Stimulated activated naive CD8-positive, alpha-beta T cell treated with anti-CD3 and anti-CD28 coated beads, Interleukin-15, Interleukin-2, amounts not matched to agents 100 U/mL and 50 U/mL, for 24 hours (primary cell): ENCODE data around the gene ANKRD11.

Source experiments
- ATAC-seq: fragments of 150-1000 bp; cut with Tn5 transposase; one replicate; pipeline ENCODE4 v1.10.0; 2021
- DNase-seq: peaks from one replicate; pipeline ENCODE4 v3.0.0; 2021

Gene ANKRD11

GRCh38 chr16:89297156-89297874 is 193.0 kb downstream of the ANKRD11 start:
- no peak for DNase-seq
- no peak for ATAC-seq

DNA sequence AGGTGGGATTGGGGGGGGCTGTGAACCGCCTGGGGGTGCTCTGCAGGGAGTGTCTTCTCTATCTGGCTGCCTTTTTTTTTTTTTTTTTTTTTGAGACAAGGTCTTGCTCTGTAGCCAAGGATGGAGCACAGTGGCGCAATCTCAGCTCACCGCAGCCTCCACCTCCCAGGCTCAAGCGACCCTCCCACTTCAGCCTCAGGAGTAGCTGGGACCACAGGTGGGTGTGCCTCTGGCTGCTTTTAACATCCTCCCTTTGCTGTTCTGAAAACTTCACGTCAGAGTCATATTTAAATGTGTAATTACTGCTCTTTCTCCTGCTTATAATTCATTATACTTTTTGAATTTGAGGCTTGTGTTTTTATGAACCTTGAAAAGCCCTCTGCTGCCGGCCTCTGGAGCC is 194.4 kb downstream of the ANKRD11 start:
- no peak for ATAC-seq
- DNase-seq = no peak

- DNase-seq (no peak), ATAC-seq (no peak)
Measured at GRCh38 chr16:89295071-89295900, 195.1 kb downstream of the ANKRD11 start.

- no peak for ATAC-seq
Measured at GRCh38 chr16:89294486-89294885, 195.9 kb downstream of the ANKRD11 start.

DNA sequence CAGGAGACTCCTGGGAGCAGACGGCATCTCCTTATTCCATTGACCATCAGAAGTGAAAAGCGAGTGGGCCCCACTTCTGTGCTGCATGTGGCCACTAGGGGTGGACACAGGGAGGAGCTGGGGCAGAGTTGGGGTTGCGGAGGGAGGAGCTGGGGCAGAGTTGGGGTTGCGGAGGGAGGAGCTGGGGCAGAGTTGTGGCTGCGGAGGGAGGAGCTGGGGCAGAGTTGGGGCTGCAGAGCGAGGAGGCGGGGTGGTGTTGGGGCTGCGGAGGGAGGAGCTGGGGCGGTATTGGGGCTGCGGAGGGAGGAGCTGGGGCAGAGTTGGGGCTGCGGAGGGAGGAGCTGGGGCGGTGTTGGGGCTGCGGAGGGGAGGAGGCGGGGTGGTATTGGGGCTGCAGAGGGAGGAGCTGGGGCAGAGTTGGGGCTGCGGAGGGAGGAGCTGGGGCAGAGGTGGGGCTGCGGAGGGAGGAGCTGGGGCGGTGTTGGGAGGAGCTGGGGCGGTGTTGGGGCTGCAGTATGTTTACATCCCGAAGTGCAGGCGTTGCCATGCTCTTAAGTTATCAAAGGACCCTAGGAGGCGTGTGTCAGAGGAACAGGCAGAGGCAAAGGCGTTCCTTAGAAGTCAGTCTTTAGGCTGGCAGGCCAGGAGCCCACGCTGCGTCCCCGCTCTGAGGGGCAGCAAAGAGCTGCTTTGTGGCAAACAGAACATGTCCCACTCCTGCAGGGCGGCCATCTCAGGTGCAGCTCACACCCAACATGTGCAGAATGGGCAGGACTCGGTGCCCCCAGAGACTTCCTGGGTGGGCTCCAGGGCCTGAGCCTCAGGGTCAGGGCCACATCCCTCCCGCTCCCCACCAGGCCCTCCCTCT is 196.9 kb downstream of the ANKRD11 start:
- ATAC-seq (no peak), DNase-seq (no peak)

More at GRCh38 chr16:89294486-89294885, 195.9 kb downstream of the ANKRD11 start:
- DNase-seq = no peak

- ATAC-seq (no peak), DNase-seq (no peak)
Measured at GRCh38 chr16:89292443-89293078, 197.8 kb downstream of the ANKRD11 start.

DNA sequence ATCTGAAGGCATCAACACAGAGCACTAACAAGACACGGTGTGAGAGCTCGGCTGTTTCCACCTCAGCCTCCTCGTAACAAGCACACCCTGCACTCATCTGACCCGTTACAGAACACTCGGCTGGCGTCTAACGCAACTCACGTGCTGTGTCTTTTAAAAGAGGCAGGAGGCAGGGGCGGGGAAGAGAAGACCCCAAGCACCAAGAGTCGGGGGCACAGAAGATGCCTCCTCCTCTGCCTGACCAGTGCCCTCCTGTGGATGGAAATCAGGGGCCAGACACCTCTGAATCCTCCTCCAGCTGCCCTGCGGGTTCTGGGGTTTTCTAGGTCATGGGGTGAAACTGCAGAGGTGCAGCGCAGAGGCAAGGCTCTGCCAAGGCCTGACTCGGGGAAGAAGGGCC is 198.6 kb downstream of the ANKRD11 start:
- DNase-seq (no peak), ATAC-seq (no peak)

GRCh38 chr16:89291363-89291762 is 199.0 kb downstream of the ANKRD11 start:
- DNase-seq (no peak), ATAC-seq (no peak)

- ATAC-seq (no peak), DNase-seq (no peak)
Measured at GRCh38 chr16:89290887-89291286, 199.5 kb downstream of the ANKRD11 start.

DNA sequence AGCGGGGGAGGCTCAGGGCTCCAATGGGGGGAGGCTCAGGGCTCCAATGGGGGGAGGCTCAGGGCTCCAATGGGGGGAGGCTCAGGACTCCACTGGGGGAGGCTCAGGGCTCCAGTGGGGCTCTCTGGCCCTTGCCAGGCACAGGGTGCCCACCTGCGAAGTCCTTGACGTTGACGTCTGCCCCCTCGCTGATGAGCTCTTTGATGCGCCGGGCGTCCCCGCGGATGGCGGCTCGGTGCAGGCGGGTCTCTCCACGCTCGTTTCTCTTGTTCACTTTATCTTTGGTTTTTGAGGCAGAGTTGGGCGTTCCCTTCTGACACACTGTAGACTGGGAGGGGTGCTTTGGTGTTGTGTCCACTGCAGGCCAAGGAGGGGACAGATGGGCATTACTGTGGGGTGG is 199.9 kb downstream of the ANKRD11 start:
- DNase-seq (no peak), ATAC-seq (no peak)

GRCh38 chr16:89289428-89290395 is 200.6 kb downstream of the ANKRD11 start:
- peak; percentile 88 for ATAC-seq
- DNase-seq = peak; percentile 77

- ATAC-seq = no peak
- DNase-seq = no peak
Measured at GRCh38 chr16:89288966-89289365, 201.4 kb downstream of the ANKRD11 start.

GRCh38 chr16:89288577-89288844 is 201.8 kb downstream of the ANKRD11 start:
- DNase-seq = no peak
- ATAC-seq = no peak

DNA sequence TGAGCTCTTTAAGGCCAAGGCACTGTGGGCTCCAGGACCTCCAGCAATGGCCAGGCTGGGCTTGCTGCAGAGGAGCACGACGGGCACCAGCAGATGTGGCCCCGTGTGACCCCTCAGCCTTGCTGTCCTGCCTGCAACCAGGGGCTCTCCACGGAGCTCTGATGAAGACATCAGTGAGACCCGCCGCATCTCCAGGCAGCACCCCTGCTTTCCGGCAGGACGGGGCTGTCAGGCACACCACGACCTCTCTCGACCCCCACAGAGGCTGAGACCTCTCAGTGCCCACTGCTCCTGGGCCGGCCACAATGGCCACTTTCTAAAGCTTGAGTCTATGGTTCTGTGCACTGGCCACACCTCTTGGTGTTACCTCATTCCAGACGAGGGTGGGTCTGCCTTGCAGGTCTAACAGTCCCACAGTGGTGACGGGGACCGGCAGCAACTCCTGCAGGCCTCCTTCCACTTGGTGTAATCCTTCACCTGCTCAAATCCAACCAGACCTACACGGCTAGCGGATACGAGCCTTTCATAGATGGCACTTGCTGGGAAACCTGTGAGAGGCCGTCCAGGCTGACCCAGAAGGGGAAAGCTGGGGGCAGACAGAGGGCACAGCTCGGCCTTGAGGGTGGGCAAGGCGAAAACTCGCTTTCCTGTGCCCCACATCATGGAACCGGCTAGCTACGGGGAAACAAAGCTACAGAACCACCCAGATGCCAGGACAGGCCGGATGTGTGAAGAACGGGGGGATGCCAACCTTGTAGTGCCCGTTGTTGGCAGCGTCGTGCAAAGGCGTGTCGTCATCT is 202.4 kb downstream of the ANKRD11 start:
- DNase-seq = no peak
- ATAC-seq = no peak

GRCh38 chr16:89286096-89286495 is 204.3 kb downstream of the ANKRD11 start:
- ATAC-seq (no peak), DNase-seq (no peak)

GRCh38 chr16:89285381-89285780 is 205.0 kb downstream of the ANKRD11 start:
- ATAC-seq = no peak
- DNase-seq = no peak

GRCh38 chr16:89283449-89283848 is 206.9 kb downstream of the ANKRD11 start:
- ATAC-seq = no peak
- DNase-seq = no peak

GRCh38 chr16:89282523-89282922 is 207.8 kb downstream of the ANKRD11 start:
- DNase-seq (no peak), ATAC-seq (no peak)

GRCh38 chr16:89281829-89282228 is 208.5 kb downstream of the ANKRD11 start:
- no peak for ATAC-seq
- no peak for DNase-seq

GRCh38 chr16:89281189-89281577 is 209.2 kb downstream of the ANKRD11 start:
- ATAC-seq = no peak
- no peak for DNase-seq
